Kidney (tissue), 14 donors: ENCODE data around the gene STXBP2. TPM values are rescaled to one million over a fixed set of nuclear protein-coding genes. Genes with fewer than 3 reads are reported as not detected.

Experiments
- DNase-seq, 5 donors: peaks; one replicate each; pipeline ENCODE4 v3.0.0-alpha.2; 2013 to 2020
- FAIRE-seq: peaks from 2 replicates; lab custom pipeline; 2012; peaks lifted over from hg19 to GRCh38; lab: Jason Lieb, UNC
- H3K27ac ChIP-seq, 2 donors: one replicate each; pipeline ENCODE4 v1.7.0; 2013; ENCODE audit warnings: low read depth in 2 of 2, low read length in 2 of 2, inconsistent platforms in 1 of 2
- H3K27me3 ChIP-seq: one replicate; pipeline ENCODE4 v1.7.1; 2013; ENCODE audit warnings: low read length, inconsistent platforms; ENCODE audit not compliant: control insufficient read depth, insufficient read depth
- H3K36me3 ChIP-seq, 3 donors: one replicate each; pipeline versions ENCODE4 v1.7.0 to v1.7.1; 2013; ENCODE audit warnings: low read length in 3 of 3, control low read depth in 1 of 3, inconsistent platforms in 1 of 3; ENCODE audit not compliant: insufficient read depth in 3 of 3, control insufficient read depth in 2 of 3
- H3K4me1 ChIP-seq, 3 donors: one replicate each; pipeline versions ENCODE4 v1.7.0 to v1.7.1; 2013; ENCODE audit warnings: low read length in 3 of 3, inconsistent platforms in 1 of 3, low read depth in 1 of 3; ENCODE audit not compliant: control insufficient read depth in 2 of 3, insufficient read depth in 2 of 3
- H3K4me3 ChIP-seq, 3 donors: one replicate each; pipeline versions ENCODE4 v1.7.0 to v1.8.1; 2013; ENCODE audit warnings: low read length in 3 of 3, control low read depth in 1 of 3, inconsistent platforms in 1 of 3
- H3K9ac ChIP-seq, 3 donors: one replicate each; pipeline versions ENCODE4 v1.7.0 to v1.7.1; 2013; ENCODE audit warnings: low read length in 3 of 3, control low read depth in 1 of 3, inconsistent platforms in 1 of 3
- H3K9me3 ChIP-seq, 3 donors: one replicate each; pipeline versions ENCODE4 v1.7.0 to v1.7.1; 2013; ENCODE audit warnings: low read length in 3 of 3, control low read depth in 1 of 3, inconsistent platforms in 1 of 3; ENCODE audit not compliant: control insufficient read depth in 2 of 3, insufficient read depth in 1 of 3
- CTCF ChIP-seq: IDR thresholded peaks from 3 replicates; pipeline ENCODE4 v1.5.1; 2012; ENCODE audit warnings: mild to moderate bottlenecking, moderate library complexity, borderline replicate concordance; ENCODE audit not compliant: insufficient read depth; ENCODE audit errors: extremely low read depth
- intact Hi-C: fragments of 100-400 bp; cut with DNase I; formaldehyde crosslinking; loops from one replicate; pipeline ENCODE4 v1.11.1; 2022
- polyA plus RNA-seq: library from polyadenylated mRNA; stranded (reverse); fragments of 350-450 nt; fragmentation: Illumina TruSeq; extraction: RNeasy Lipid Tissue Mini Kit (QIAGEN cat#74804); gene quantifications from one replicate; pipeline ENCODE4 v1.2.3, GENCODE V29; 2014; ENCODE audit warnings: low read depth, low replicate concordance; ENCODE audit not compliant: insufficient read depth
- total RNA-seq: library from RNA; stranded (reverse); fragmentation: NEBNext Ultra II Directional; extraction: Animal tissue kit (Norgen Biotek cat#: 25700); gene quantifications from one replicate; pipeline ENCODE4 v1.2.1, GENCODE V29; 2021
- donor health status: control.
- donor health status: control.
- donor health status: control.
- donor health status: control.
- donor health status: control.
- donor health status: DM: yes; HTN: yes; CAD: no.
- donor health status: Normal renal cell carcinoma (clear cell type).

STXBP2 gene
- total and polyA plus RNA-seq, 2 donors from 2014 or later, result 74.8 to 136 TPM

GRCh38 chr19:7676854-7677253 lies 39.9 kb downstream of the STXBP2 start, which contains the start of gene MCEMP1:
Gene MCEMP1, plus strand, starts transcription at chr19:7677090. Its CDS starts 31 bp downstream, at chr19:7677121.
- no peak for TF ChIP-seq CTCF
- no peak within 1 kb of the TSS for H3K9ac ChIP-seq
- peaks cover 0 to 4% (median 0%) of the 10 kb centered on the region in 3 donors for H3K9me3 ChIP-seq
- no peaks in the 10 kb centered on the region for H3K27me3 ChIP-seq
- DNase-seq (no peak), FAIRE-seq (no peak)
- no peaks in the 10 kb centered on the region for H3K36me3 ChIP-seq
- intact Hi-C loops, result no loop called here
- peaks cover 0 to 6% (median 0%) of the 10 kb centered on the region in 3 donors for H3K4me1 ChIP-seq
- no peak within 1 kb of the TSS for H3K27ac ChIP-seq
- no peak within 1 kb of the TSS for H3K4me3 ChIP-seq

- H3K9ac ChIP-seq, result no peak overlapping the region
- no peak overlapping the region for H3K27ac ChIP-seq
- H3K27me3 ChIP-seq, result no peaks in the 10 kb centered on the region
- H3K4me1 ChIP-seq, result peaks cover 0 to 8% (median 0%) of the 10 kb centered on the region in 3 donors
- H3K9me3 ChIP-seq, result peaks cover 0 to 4% (median 0%) of the 10 kb centered on the region in 3 donors
- FAIRE-seq (no peak), DNase-seq (no peak)
- no peaks in the 10 kb centered on the region for H3K36me3 ChIP-seq
- intact Hi-C loops, result no loop called here
- H3K4me3 ChIP-seq, result no peak overlapping the region
- TF ChIP-seq CTCF, result no peak
These were observed 40.9 kb downstream of the STXBP2 start for GRCh38 chr19:7677669-7678311.

GRCh38 chr19:7678971-7679751 lies 42.3 kb downstream of the STXBP2 start:
- peaks cover 0 to 8% (median 0%) of the 10 kb centered on the region in 3 donors for H3K4me1 ChIP-seq
- peaks cover 0 to 2% (median 0%) of the 10 kb centered on the region in 3 donors for H3K9me3 ChIP-seq
- H3K27ac ChIP-seq, result no peak overlapping the region
- H3K27me3 ChIP-seq, result no peaks in the 10 kb centered on the region
- intact Hi-C loops, result no loop called here
- no peak for FAIRE-seq
- no peak overlapping the region for H3K4me3 ChIP-seq
- DNase-seq, result peak in 3 of 5 donors; percentile 29 to 53 (median 31)
- no peaks in the 10 kb centered on the region for H3K36me3 ChIP-seq
- TF ChIP-seq CTCF, result peak; percentile 14
- no peak overlapping the region for H3K9ac ChIP-seq
